Hepatocyte (in vitro differentiated cells): ENCODE results near the gene PTPRN2. TPM values are rescaled to one million over a fixed set of nuclear protein-coding genes. Genes with fewer than 3 reads are reported as not detected.

Source experiments
- DNase-seq: peaks from one replicate; pipeline ENCODE4 v3.0.0-alpha.2; 2016; ENCODE audit warnings: low spot score
- H2AFZ ChIP-seq: fragments of 200-600 bp; sonication (generic); 2 replicates; pipeline ENCODE4 v1.6.0; 2016; ENCODE audit warnings: antibody characterized with exemption, mild to moderate bottlenecking
- H3K27ac ChIP-seq: fragments of 200-600 bp; sonication (generic); 2 replicates; pipeline ENCODE4 v1.5.1; 2016; ENCODE audit warnings: mild to moderate bottlenecking
- H3K27me3 ChIP-seq: fragments of 200-600 bp; sonication (generic); 2 replicates; pipeline ENCODE4 v1.6.1; 2016
- H3K36me3 ChIP-seq: fragments of 200-600 bp; sonication (generic); replicated peaks from 2 replicates; pipeline ENCODE4 v1.5.1; 2016; ENCODE audit warnings: low read depth; ENCODE audit not compliant: insufficient read depth
- H3K4me1 ChIP-seq: fragments of 200-600 bp; sonication (generic); 2 replicates; pipeline ENCODE4 v1.5.1; 2016; ENCODE audit warnings: mild to moderate bottlenecking, moderate library complexity; ENCODE audit not compliant: insufficient read depth
- H3K4me2 ChIP-seq: fragments of 200-600 bp; sonication (generic); 2 replicates; pipeline ENCODE4 v1.6.0; 2016
- H3K4me3 ChIP-seq: fragments of 200-600 bp; sonication (generic); 2 replicates; pipeline ENCODE4 v1.5.1; 2016; ENCODE audit warnings: mild to moderate bottlenecking
- H3K79me2 ChIP-seq: fragments of 200-600 bp; sonication (generic); 2 replicates; pipeline ENCODE4 v1.6.0; 2017; ENCODE audit warnings: mild to moderate bottlenecking
- H3K9me2 ChIP-seq: fragments of 200-600 bp; sonication (generic); replicated peaks from 2 replicates; pipeline ENCODE4 v1.6.0; 2017; ENCODE audit warnings: mild to moderate bottlenecking; ENCODE audit not compliant: insufficient read depth
- H3K9me3 ChIP-seq: fragments of 200-600 bp; sonication (generic); 2 replicates; pipeline ENCODE4 v1.5.1; 2016; ENCODE audit warnings: low read depth, mild to moderate bottlenecking
- H4K20me1 ChIP-seq: fragments of 200-600 bp; sonication (generic); 2 replicates; pipeline ENCODE4 v1.6.0; 2016; ENCODE audit warnings: mild to moderate bottlenecking; ENCODE audit not compliant: insufficient read depth, poor library complexity, severe bottlenecking
- EZH2 ChIP-seq: fragments of 200-600 bp; sonication (generic); IDR thresholded peaks from 2 replicates; pipeline ENCODE4 v1.6.1; 2016; ENCODE audit warnings: antibody characterized with exemption, mild to moderate bottlenecking, borderline replicate concordance
- EZH2phosphoT487 ChIP-seq: fragments of 200-600 bp; sonication (generic); IDR thresholded peaks from one replicate; pipeline ENCODE4 v1.6.1; 2018; ENCODE audit warnings: antibody characterized with exemption, mild to moderate bottlenecking, low read depth, moderate library complexity; ENCODE audit not compliant: unreplicated experiment, severe bottlenecking
- WGBS: methylation state at CpG from one replicate; pipeline ENCODE4 v1.1.6; 2016; ENCODE audit warnings: low lambda C conversion rate; ENCODE audit errors: missing lambda C conversion rate; 5-methylcytosine and 5-hydroxymethylcytosine counted together
- polyA plus RNA-seq: library from polyadenylated mRNA; unstranded; fragments of >200 nt; fragmentation: Nextera tagmentation; extraction: Ambion mirVana; gene quantifications from 2 replicates; pipeline ENCODE4 v1.2.1, GENCODE V29; 2016
- total RNA-seq: library from RNA; depleted of rRNA; stranded (reverse); fragments of >200 nt; gene quantifications from 2 replicates; pipeline ENCODE4 v1.2.3, GENCODE V29; 2014
- TF ChIP-seq, protein P1 (sequence below): fragments of 200-600 bp; sonication (generic); IDR thresholded peaks from 2 replicates; pipeline ENCODE4 v1.5.1; 2016; ENCODE audit warnings: antibody characterized with exemption, mild to moderate bottlenecking; ENCODE audit not compliant: poor library complexity

PTPRN2 gene
- total and polyA plus RNA-seq, 2 experiments from 2014 or later = 2.1 to 3.3 TPM

GRCh38 chr7:157612664-157613561 is 974.7 kb downstream of the PTPRN2 start:
- Histone ChIP-seq H3K27ac (no peak overlapping the region), H3K4me2 (peak overlapping the region; percentile 75), H3K27me3 (no peaks in the 10 kb centered on the region), H3K9me3 (no peaks in the 10 kb centered on the region), H3K79me2 (no peaks in the 10 kb centered on the region), H3K9me2 (no peaks in the 10 kb centered on the region), H3K36me3 (no peaks in the 10 kb centered on the region), H2AFZ (peak overlapping the region; percentile 78), H3K4me3 (peak overlapping the region; percentile 19), H3K4me1 (no peaks in the 10 kb centered on the region), H4K20me1 (no peaks in the 10 kb centered on the region)
- no peak for TF ChIP-seq EZH2
- TF ChIP-seq, protein P1, sequence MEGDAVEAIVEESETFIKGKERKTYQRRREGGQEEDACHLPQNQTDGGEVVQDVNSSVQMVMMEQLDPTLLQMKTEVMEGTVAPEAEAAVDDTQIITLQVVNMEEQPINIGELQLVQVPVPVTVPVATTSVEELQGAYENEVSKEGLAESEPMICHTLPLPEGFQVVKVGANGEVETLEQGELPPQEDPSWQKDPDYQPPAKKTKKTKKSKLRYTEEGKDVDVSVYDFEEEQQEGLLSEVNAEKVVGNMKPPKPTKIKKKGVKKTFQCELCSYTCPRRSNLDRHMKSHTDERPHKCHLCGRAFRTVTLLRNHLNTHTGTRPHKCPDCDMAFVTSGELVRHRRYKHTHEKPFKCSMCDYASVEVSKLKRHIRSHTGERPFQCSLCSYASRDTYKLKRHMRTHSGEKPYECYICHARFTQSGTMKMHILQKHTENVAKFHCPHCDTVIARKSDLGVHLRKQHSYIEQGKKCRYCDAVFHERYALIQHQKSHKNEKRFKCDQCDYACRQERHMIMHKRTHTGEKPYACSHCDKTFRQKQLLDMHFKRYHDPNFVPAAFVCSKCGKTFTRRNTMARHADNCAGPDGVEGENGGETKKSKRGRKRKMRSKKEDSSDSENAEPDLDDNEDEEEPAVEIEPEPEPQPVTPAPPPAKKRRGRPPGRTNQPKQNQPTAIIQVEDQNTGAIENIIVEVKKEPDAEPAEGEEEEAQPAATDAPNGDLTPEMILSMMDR = no peak
- TF ChIP-seq EZH2phosphoT487 = no peak
- DNase-seq = peak; percentile 34
- 53% methylated on average over 51 of the region's 79 CpGs for WGBS

- DNase-seq = no peak
- Histone ChIP-seq H3K27me3 (no peaks in the 10 kb centered on the region), H3K9me2 (no peaks in the 10 kb centered on the region), H3K27ac (no peak overlapping the region), H3K9me3 (no peaks in the 10 kb centered on the region), H3K4me1 (no peaks in the 10 kb centered on the region), H2AFZ (no peak overlapping the region), H3K36me3 (no peaks in the 10 kb centered on the region), H3K79me2 (no peaks in the 10 kb centered on the region), H3K4me2 (peak overlapping the region; percentile 75), H4K20me1 (no peaks in the 10 kb centered on the region), H3K4me3 (no peak overlapping the region)
- TF ChIP-seq EZH2 (no peak), EZH2phosphoT487 (no peak)
- TF ChIP-seq, protein P1 = no peak
- 90% methylated on average over 33 of the region's 33 CpGs for WGBS
Measured at GRCh38 chr7:157612009-157612663, 975.5 kb downstream of the PTPRN2 start.

DNA sequence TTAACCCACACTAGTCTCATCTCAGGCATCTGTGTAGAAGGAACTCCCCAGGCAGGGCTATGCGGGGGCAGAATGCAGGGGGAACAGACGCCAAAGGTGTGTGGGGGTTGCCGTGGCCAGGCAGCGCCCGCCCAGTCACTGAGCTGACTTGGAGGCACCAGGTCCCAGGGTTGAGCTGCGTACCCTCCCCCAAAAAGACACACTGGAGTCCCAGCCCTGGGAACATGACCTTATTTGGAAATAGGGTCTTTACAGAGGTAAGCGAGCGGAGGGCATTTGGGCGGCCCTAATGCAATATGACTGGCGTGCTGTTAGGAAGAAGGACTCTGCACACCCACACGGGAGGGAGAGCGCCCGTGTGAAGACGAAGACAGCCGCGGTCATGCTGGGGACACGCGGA is 976.3 kb downstream of the PTPRN2 start:
- Histone ChIP-seq H4K20me1 (no peaks in the 10 kb centered on the region), H3K4me2 (no peak overlapping the region), H3K79me2 (no peaks in the 10 kb centered on the region), H3K4me3 (no peak overlapping the region), H3K4me1 (no peaks in the 10 kb centered on the region), H2AFZ (no peak overlapping the region), H3K27ac (no peak overlapping the region), H3K27me3 (no peaks in the 10 kb centered on the region), H3K9me3 (no peaks in the 10 kb centered on the region), H3K9me2 (no peaks in the 10 kb centered on the region), H3K36me3 (no peaks in the 10 kb centered on the region)
- WGBS = 95% methylated on average over 18 of the region's 18 CpGs
- TF ChIP-seq, protein P1 = no peak
- TF ChIP-seq EZH2 = no peak
- TF ChIP-seq EZH2phosphoT487 = no peak
- DNase-seq = no peak
